Endothelial cell of umbilical vein (primary cell): Measurements from ENCODE around the gene PKHD1. TPM values are rescaled to one million over a fixed set of nuclear protein-coding genes. Genes with fewer than 3 reads are reported as not detected.

ENCODE experiments used
- BruUV-seq: library from RNA; stranded (reverse); fragments of 400-500 nt; replicated peaks from 2 replicates; lab custom pipeline; 2021; lab: Mats Ljungman, UMichigan
- CTCF ChIA-PET: fragments of 300-600, 350-600 bp; sonication (Branson Sonifier 250); formaldehyde crosslinking; loops from one replicate; lab custom pipeline; 2021; ENCODE audit warnings: antibody characterized with exemption, inconsistent platforms; lab: Charles Lee
- POLR2A ChIA-PET: fragments of 300-600, 350-600 bp; sonication (Branson Sonifier 250); formaldehyde crosslinking; loops from one replicate; lab custom pipeline; 2021; ENCODE audit warnings: antibody characterized with exemption, inconsistent platforms; lab: Charles Lee
- DNase-seq: peaks from one replicate; pipeline ENCODE4 v3.0.0-alpha.2; 2011; ENCODE audit warnings: low read depth, low spot score
- FAIRE-seq: peaks from 2 replicates; lab custom pipeline; 2011; peaks lifted over from hg19 to GRCh38; lab: Jason Lieb, UNC
- H2AFZ ChIP-seq: 2 replicates; pipeline ENCODE4 v1.6.0; 2012; ENCODE audit warnings: low read depth, low read length, control low read depth, inconsistent platforms
- H3K27ac ChIP-seq: 2 replicates; pipeline ENCODE4 v1.5.1; 2011; ENCODE audit warnings: low read depth, mild to moderate bottlenecking, control low read depth, low read length, moderate library complexity; ENCODE audit not compliant: insufficient read depth
- H3K27me3 ChIP-seq, 2 experiments: 2 replicates each; pipeline versions ENCODE4 v1.6.0 to v1.6.1; 2011; ENCODE audit warnings: low read length in 2 of 2, mixed read lengths in 1 of 2; ENCODE audit not compliant: control insufficient read depth in 2 of 2, insufficient read depth in 2 of 2
- H3K36me3 ChIP-seq, 2 experiments: 2 replicates in 1 of 2; 3 replicates in 1 of 2; pipeline ENCODE4 v1.5.1; 2011; ENCODE audit warnings: low read length in 2 of 2, mild to moderate bottlenecking in 1 of 2, moderate library complexity in 1 of 2; ENCODE audit not compliant: control insufficient read depth in 2 of 2, insufficient read depth in 2 of 2; ENCODE audit errors: extremely low read depth in 1 of 2
- H3K4me1 ChIP-seq: 3 replicates; pipeline ENCODE4 v1.5.1; 2011; ENCODE audit warnings: mild to moderate bottlenecking, low read length; ENCODE audit not compliant: control insufficient read depth, insufficient read depth; ENCODE audit errors: extremely low read depth
- H3K4me2 ChIP-seq: 2 replicates; pipeline ENCODE4 v1.6.1; 2011; ENCODE audit warnings: low read length, control low read depth, mixed read lengths; ENCODE audit not compliant: insufficient read depth
- H3K4me3 ChIP-seq, 3 experiments: fragments of 200-600 bp in 1 of 3; sonication (generic), shearing (Covaris generic) in 1 of 3; replicated peaks in 1 of 3; 2 replicates each; pipeline ENCODE4 v1.5.1; 2011 to 2016; ENCODE audit warnings: control low read depth in 3 of 3, low read length in 3 of 3, mild to moderate bottlenecking in 2 of 3, inconsistent platforms in 1 of 3, low read depth in 1 of 3, moderate library complexity in 1 of 3; ENCODE audit not compliant: insufficient read depth in 1 of 3
- H3K79me2 ChIP-seq: 2 replicates; pipeline ENCODE4 v1.6.0; 2012; ENCODE audit warnings: low read length, inconsistent platforms; ENCODE audit not compliant: control insufficient read depth, insufficient read depth
- H3K9ac ChIP-seq: replicated peaks from 2 replicates; pipeline ENCODE3; 2011; ENCODE audit warnings: low read length, control low read depth; ENCODE audit not compliant: insufficient read depth; ENCODE audit errors: extremely low read depth
- H3K9me1 ChIP-seq: replicated peaks from 3 replicates; pipeline ENCODE4 v1.6.0; 2011; ENCODE audit warnings: mild to moderate bottlenecking, low read length; ENCODE audit not compliant: control insufficient read depth, insufficient read depth; ENCODE audit errors: extremely low read depth
- H3K9me3 ChIP-seq: replicated peaks from 2 replicates; pipeline ENCODE4 v1.5.1; 2012; ENCODE audit warnings: low read length, inconsistent platforms; ENCODE audit not compliant: control insufficient read depth, insufficient read depth
- H4K20me1 ChIP-seq: replicated peaks from 2 replicates; pipeline ENCODE3; 2011; ENCODE audit warnings: mild to moderate bottlenecking, low read length; ENCODE audit not compliant: control insufficient read depth, insufficient read depth; ENCODE audit errors: extremely low read depth
- CTCF ChIP-seq, 2 donors: IDR thresholded peaks; 1 replicate in 1 of 2; 2 replicates in 1 of 2; pipeline ENCODE4 v1.5.1; 2011; ENCODE audit warnings: low read length in 2 of 2, mild to moderate bottlenecking in 2 of 2, moderate library complexity in 2 of 2, control low read depth in 1 of 2, inconsistent platforms in 1 of 2, low read depth in 1 of 2; ENCODE audit not compliant: insufficient read depth in 1 of 2; ENCODE audit errors: extremely low read depth in 1 of 2
- EZH2 ChIP-seq: IDR thresholded peaks from 2 replicates; pipeline ENCODE4 v1.6.1; 2012; ENCODE audit warnings: borderline replicate concordance, low read depth, mild to moderate bottlenecking, moderate library complexity, low read length, inconsistent platforms; ENCODE audit not compliant: severe bottlenecking
- FOS ChIP-seq: IDR thresholded peaks from 2 replicates; pipeline ENCODE4 v1.6.1; 2011; ENCODE audit warnings: mild to moderate bottlenecking, low read length, moderate library complexity, borderline replicate concordance; ENCODE audit not compliant: insufficient read depth
- GATA2 ChIP-seq: IDR thresholded peaks from 2 replicates; pipeline ENCODE4 v1.7.0; 2011; ENCODE audit warnings: low read depth, mild to moderate bottlenecking, moderate library complexity, mixed read lengths, low read length; ENCODE audit not compliant: insufficient read length, insufficient read depth
- JUN ChIP-seq: IDR thresholded peaks from 2 replicates; pipeline ENCODE4 v1.6.1; 2011; ENCODE audit warnings: borderline replicate concordance, low read depth; ENCODE audit not compliant: insufficient read length, insufficient read depth
- MAX ChIP-seq: IDR thresholded peaks from 2 replicates; pipeline ENCODE4 v1.6.1; 2011; ENCODE audit not compliant: insufficient read depth, insufficient read length
- MYC ChIP-seq: IDR thresholded peaks from one replicate; pipeline ENCODE4 v1.6.1; 2011; ENCODE audit warnings: mild to moderate bottlenecking, low read depth, low read length
- POLR2A ChIP-seq: IDR thresholded peaks from 2 replicates; pipeline ENCODE4 v1.6.1; 2012; ENCODE audit warnings: low read depth, mild to moderate bottlenecking, control low read depth, low read length
- POLR2AphosphoS5 ChIP-seq: IDR thresholded peaks from 2 replicates; pipeline ENCODE4 v1.6.1; 2012; ENCODE audit warnings: low read depth, mild to moderate bottlenecking, control low read depth, low read length, moderate library complexity; ENCODE audit not compliant: insufficient read depth
- dilution Hi-C: fragments of 300-500 bp; cut with MboI; formaldehyde crosslinking; loops from one replicate; pipeline ENCODE4 v1.15.0; 2019; ENCODE audit warnings: low sequenced_read_pairs; ENCODE audit not compliant: extremely low pct_ligation_motif_present
- intact Hi-C: fragments of 100-400 bp; cut with micrococcal nuclease; formaldehyde crosslinking; loops from one replicate; pipeline ENCODE4 v1.10.0; 2022
- polyA plus RNA-seq, 4 experiments: library from polyadenylated mRNA; depleted of rRNA in 3 of 4; stranded (reverse) in 3 of 4; unstranded in 1 of 4; fragments of >200 nt; gene quantifications; 2 replicates each; pipeline versions ENCODE4 v1.2.1 to v1.2.3, GENCODE V29; 2011 to 2012; ENCODE audit warnings: missing spikeins in 1 of 4
- total RNA-seq: library from RNA; stranded (reverse); gene quantifications from 2 replicates; pipeline ENCODE4 v1.2.3, GENCODE V29; 2021

The PKHD1 gene
- total and polyA plus RNA-seq, 2 donors (not counting 3 experiments of a cell fraction or from before 2014, with no cell fraction given): not detected

GRCh38 chr6:51678905-51679620 is 408.4 kb downstream of the PKHD1 start:
- POLR2A ChIA-PET: no interaction called here
- dilution Hi-C loops: no loop called here
- FAIRE-seq (no peak), DNase-seq (no peak)
- TF ChIP-seq MAX (no peak), POLR2AphosphoS5 (no peak), POLR2A (no peak), MYC (no peak), EZH2 (no peak), JUN (no peak), FOS (no peak), GATA2 (no peak), CTCF (IDR thresholded peaks at IDR 0.05; ENCODE audit: extremely low read depth in 1 of 2, insufficient read depth in 1 of 2, low read depth in 1 of 2, low read length in 2 of 2) (no peak)
- Histone ChIP-seq H3K9me3 (peaks cover 3% of the 10 kb centered on the region), H3K27me3 (no peaks in the 10 kb centered on the region), H3K4me3 (no peak overlapping the region), H3K4me1 (no peaks in the 10 kb centered on the region), H2AFZ (no peak overlapping the region), H3K79me2 (no peaks in the 10 kb centered on the region), H3K9me1 (no peaks in the 10 kb centered on the region), H3K9ac (no peak overlapping the region), H3K27ac (no peak overlapping the region), H3K36me3 (no peaks in the 10 kb centered on the region), H3K4me2 (no peak overlapping the region), H4K20me1 (no peaks in the 10 kb centered on the region)
- CTCF ChIA-PET: no interaction called here
- intact Hi-C loops: no loop called here
- BruUV-seq: no TSS peak
